ENCODE results near the gene ATP1A2.

- TF ChIP-seq CTCF (IDR thresholded peaks at IDR 0.05) = no peak
- TF ChIP-seq POLR2A (IDR thresholded peaks at IDR 0.05) = no peak
Measured at GRCh38 chr1:160117709-160118183, 2.2 kb downstream of the ATP1A2 start.
